LNCaP clone FGC (cell line): ENCODE data around the gene OXSM.

Experiments used
- DNase-seq: peaks from one replicate; pipeline ENCODE4 v3.0.0-alpha.2; 2011; ENCODE audit warnings: low read depth
- H3K4me3 ChIP-seq: 2 replicates; pipeline ENCODE4 v1.5.1; 2011; ENCODE audit warnings: mild to moderate bottlenecking, low read depth, low read length, control low read depth
- TF ChIP-seq, protein P1 (sequence below): IDR thresholded peaks from 2 replicates; pipeline ENCODE4 v1.5.1; 2012; ENCODE audit warnings: mild to moderate bottlenecking; ENCODE audit not compliant: control insufficient read depth, insufficient read depth; ENCODE audit errors: extremely low read depth

Gene OXSM

DNA sequence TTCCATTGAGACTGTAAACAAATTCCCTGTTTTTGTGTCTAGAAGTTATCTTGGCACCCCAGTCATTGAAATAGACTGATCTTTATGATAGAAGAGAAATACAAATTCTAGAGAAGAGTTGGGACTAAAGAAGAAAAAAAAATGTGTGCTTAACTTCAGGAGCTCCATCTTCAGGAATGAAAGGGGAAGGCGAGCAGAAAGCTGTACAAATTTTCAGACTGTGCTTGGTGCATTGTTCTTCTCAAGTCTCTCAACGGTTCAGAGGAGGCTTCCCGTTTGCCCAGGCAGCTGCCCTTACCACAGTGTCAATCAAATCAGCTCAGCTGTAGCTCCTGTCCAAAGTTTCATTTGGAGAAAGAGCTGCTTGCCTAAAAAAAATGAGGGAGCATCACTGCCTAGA is 41.7 kb downstream of the OXSM start:
- no peak overlapping the region for H3K4me3 ChIP-seq
- DNase-seq: no peak
- TF ChIP-seq, protein P1, sequence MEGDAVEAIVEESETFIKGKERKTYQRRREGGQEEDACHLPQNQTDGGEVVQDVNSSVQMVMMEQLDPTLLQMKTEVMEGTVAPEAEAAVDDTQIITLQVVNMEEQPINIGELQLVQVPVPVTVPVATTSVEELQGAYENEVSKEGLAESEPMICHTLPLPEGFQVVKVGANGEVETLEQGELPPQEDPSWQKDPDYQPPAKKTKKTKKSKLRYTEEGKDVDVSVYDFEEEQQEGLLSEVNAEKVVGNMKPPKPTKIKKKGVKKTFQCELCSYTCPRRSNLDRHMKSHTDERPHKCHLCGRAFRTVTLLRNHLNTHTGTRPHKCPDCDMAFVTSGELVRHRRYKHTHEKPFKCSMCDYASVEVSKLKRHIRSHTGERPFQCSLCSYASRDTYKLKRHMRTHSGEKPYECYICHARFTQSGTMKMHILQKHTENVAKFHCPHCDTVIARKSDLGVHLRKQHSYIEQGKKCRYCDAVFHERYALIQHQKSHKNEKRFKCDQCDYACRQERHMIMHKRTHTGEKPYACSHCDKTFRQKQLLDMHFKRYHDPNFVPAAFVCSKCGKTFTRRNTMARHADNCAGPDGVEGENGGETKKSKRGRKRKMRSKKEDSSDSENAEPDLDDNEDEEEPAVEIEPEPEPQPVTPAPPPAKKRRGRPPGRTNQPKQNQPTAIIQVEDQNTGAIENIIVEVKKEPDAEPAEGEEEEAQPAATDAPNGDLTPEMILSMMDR: peak; percentile 53

DNA sequence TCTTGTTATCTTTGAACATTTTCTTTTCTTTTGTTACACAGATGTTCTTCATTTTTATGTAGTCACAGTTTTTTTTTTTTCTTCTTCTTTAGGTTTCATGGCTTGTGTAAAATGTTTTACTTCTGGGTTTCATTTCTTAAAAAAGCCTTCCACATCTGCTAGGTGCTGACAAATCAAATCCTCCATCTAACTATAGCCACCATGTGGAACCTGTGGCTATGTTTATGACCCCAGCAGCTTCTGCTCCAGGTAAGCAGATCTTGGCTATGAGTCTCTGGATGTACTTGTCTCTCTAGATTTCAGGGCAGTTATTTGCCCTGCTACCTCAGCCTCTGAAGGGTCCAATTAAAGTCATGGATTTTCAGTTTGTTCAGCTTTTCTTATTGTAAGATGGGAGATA is 44.5 kb downstream of the OXSM start:
- no peak overlapping the region for H3K4me3 ChIP-seq
- no peak for DNase-seq
- TF ChIP-seq, protein P1: no peak

DNA sequence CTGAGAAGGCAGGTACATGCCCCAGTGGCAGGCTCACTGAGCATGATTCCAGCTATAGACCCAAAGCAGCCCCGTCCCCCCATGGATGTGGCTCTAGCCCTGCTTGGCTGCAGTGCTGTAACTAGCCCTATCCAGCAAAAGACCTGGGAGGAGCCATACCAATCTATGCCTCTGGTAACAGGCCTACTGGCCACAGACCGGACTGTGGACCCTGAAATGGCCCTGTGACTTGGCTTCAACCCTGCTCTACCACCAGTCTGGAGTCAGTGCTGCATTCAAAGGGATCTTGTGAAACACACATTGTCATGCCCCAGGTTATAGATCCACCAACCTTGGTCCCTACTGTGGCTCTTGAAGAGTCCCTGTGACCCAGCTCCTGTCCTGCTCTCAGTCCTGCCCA is 46.7 kb downstream of the OXSM start:
- TF ChIP-seq, protein P1: no peak
- no peak overlapping the region for H3K4me3 ChIP-seq
- DNase-seq: no peak

DNA sequence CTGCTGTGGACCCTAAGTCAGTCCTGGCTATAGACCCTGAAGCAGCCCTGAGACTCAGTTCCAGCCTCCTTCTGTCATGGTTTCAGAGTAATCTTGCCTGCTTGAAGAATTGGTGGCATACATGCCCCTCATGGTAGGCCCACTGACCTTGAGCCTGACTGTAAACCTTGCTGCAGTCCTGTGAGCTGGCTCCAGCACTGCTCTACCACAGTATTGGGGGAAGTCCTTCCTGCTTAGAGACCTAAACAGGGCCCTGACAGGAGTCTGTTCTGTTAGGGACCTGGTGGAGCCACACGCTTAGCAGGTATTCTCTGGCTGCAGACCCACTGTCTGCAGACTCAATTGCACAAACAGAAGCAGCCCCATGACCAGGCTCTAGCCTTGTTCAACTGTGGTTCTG is 47.1 kb downstream of the OXSM start:
- TF ChIP-seq, protein P1: no peak
- no peak for DNase-seq
- no peak overlapping the region for H3K4me3 ChIP-seq

DNA sequence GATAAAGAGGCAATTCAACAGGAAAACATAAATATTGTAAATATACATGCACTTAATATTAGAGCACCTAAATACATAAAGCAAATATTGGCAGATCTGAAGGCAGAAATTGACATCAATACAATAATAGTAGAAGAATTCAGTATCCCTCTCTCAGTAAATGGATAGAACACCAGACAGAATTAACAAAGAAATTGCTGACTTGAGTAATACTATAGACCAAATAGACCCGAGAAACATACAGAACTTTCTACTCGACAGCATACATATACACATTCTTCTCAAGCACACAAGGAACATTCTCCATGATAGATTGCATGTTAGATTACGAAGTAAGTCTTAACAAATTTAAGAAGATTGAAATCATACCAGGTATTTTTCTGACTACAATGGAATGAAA is 50.2 kb downstream of the OXSM start:
- TF ChIP-seq, protein P1: no peak
- DNase-seq: no peak

DNA sequence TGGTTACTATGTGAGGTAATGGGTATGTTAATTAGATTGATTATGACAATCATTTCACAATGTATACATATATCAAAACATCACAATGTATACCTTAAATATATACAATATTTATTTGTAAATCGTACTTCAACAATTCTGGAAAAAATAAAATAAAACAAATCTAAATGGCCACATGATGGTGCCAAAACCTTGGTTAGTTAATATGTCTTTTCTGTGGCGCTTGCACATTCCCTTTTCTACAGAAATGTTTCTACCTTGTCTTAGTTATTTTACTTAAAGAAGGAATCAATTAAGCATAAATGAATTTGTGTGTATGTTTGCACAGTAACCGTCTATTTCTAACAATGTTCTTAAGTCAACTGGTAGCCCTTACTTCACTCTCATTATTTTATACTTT is 53.4 kb downstream of the OXSM start:
- no peak overlapping the region for H3K4me3 ChIP-seq
- TF ChIP-seq, protein P1: peak; percentile 22; the same call in 1 of the 2 replicates
- DNase-seq: no peak

More for the DNA sequence above, 50.2 kb downstream of the OXSM start:
- H3K4me3 ChIP-seq: no peak overlapping the region
